ENCODE measurements around the gene KNCN. TPM values are rescaled to one million over a fixed set of nuclear protein-coding genes. Genes with fewer than 3 reads are reported as not detected.
A peak's percentile ranks its signal among the peaks of the same experiment; 100 is the strongest.

The KNCN gene
- total RNA-seq, 1 experiment from 2014 or later = not detected

- Mint-ChIP-seq H3K36me3 (no peaks in the 10 kb centered on the region), H3K4me1 (peaks cover 20% of the 10 kb centered on the region), H3K4me3 (peak overlapping the region; percentile 64), H3K9me3 (peaks cover 7% of the 10 kb centered on the region; the same call in 1 of the 2 replicates), H3K27ac (no peak overlapping the region), H3K27me3 (ENCODE audit: low read depth) (peaks cover 93% of the 10 kb centered on the region)
- DNase-seq (ENCODE audit: low spot score) (peak; percentile 48), ATAC-seq (peak; percentile 50)
- CTCF ChIA-PET = interaction anchor here (0.5 to 10.6 kb wide), 42 partner anchors 11 to 192 kb away, joined by 3 to 190 read pairs (median 5); partner anchors contain the start of genes ATPAF1, DMBX1, KNCN and MKNK1
- POLR2A ChIA-PET = interaction anchor here (1.1 kb wide), 1 partner anchor 14 kb away, joined by 5 read pairs; no protein-coding TSS in a partner anchor
- peak; percentile 67; the same call in 1 of the 2 replicates for TF ChIP-seq KAT7 (CRISPR knock-in tag; IDR thresholded peaks at IDR 0.05; ENCODE audit: borderline replicate concordance)
- no peak for TF ChIP-seq MAX (CRISPR knock-in tag; IDR thresholded peaks at IDR 0.05)
- peak; percentile 49; the same call in 1 of the 2 replicates for TF ChIP-seq NR2C2 (CRISPR knock-in tag; IDR thresholded peaks at IDR 0.05)
- TF ChIP-seq ESRRA (CRISPR knock-in tag; IDR thresholded peaks at IDR 0.05; ENCODE audit: borderline replicate concordance) = peak; percentile 24; the same call in 1 of the 2 replicates
- TF ChIP-seq CTCF (IDR thresholded peaks at IDR 0.05) = no peak
- no peak for TF ChIP-seq IRF2 (CRISPR knock-in tag; IDR thresholded peaks at IDR 0.05; ENCODE audit: borderline replicate concordance, low read depth)
- no peak for TF ChIP-seq JAZF1 (CRISPR knock-in tag; IDR thresholded peaks at IDR 0.05)
- peak; percentile 61; the same call in 1 of the 2 replicates for TF ChIP-seq FOXP1 (CRISPR knock-in tag; IDR thresholded peaks at IDR 0.05; ENCODE audit: borderline replicate concordance)
- peak; percentile 47; the same call in 1 of the 2 replicates for TF ChIP-seq E2F4 (CRISPR knock-in tag; IDR thresholded peaks at IDR 0.05; ENCODE audit: borderline replicate concordance, low read depth)
- peak; percentile 72; the same call in 1 of the 2 replicates for TF ChIP-seq CBFB (CRISPR knock-in tag; IDR thresholded peaks at IDR 0.05; ENCODE audit: low read depth)
- TF ChIP-seq TCF7 (CRISPR knock-in tag; IDR thresholded peaks at IDR 0.05; ENCODE audit: low read depth) = 0 out of 2 replicates have a peak, but pooled peaks have one; percentile 52
- peak; percentile 11; the same call in 1 of the 2 replicates for TF ChIP-seq ZNF121 (CRISPR knock-in tag; IDR thresholded peaks at IDR 0.05)
Measured at GRCh38 chr1:46533179-46533864, 18.1 kb downstream of the KNCN start.

GRCh38 chr1:46532498-46533178 lies 18.8 kb downstream of the KNCN start:
- POLR2A ChIA-PET = interaction anchor here (1.1 kb wide), 1 partner anchor 15 kb away, joined by 5 read pairs; no protein-coding TSS in a partner anchor

More at GRCh38 chr1:46532498-46533178, 18.8 kb downstream of the KNCN start:
- Mint-ChIP-seq H3K36me3 (no peaks in the 10 kb centered on the region), H3K27ac (no peak overlapping the region), H3K4me3 (peak overlapping the region; percentile 26; the same call in 1 of the 2 replicates), H3K27me3 (ENCODE audit: low read depth) (peaks cover 93% of the 10 kb centered on the region), H3K4me1 (peaks cover 25% of the 10 kb centered on the region), H3K9me3 (peaks cover 7% of the 10 kb centered on the region; the same call in 1 of the 2 replicates)
- CTCF ChIA-PET = interaction anchor here (0.5 to 10.6 kb wide), 43 partner anchors 10 to 193 kb away, joined by 3 to 190 read pairs (median 5); partner anchors contain the start of genes ATPAF1, DMBX1, KNCN and MKNK1
- ATAC-seq = peak; percentile 69
- DNase-seq (ENCODE audit: low spot score) = peak; percentile 81
- TF ChIP-seq NR1H2 (CRISPR knock-in tag; IDR thresholded peaks at IDR 0.05) (no peak), HMGXB4 (CRISPR knock-in tag; IDR thresholded peaks at IDR 0.05) (peak; percentile 83), CTCF (IDR thresholded peaks at IDR 0.05) (peak; percentile 56), ZNF219 (CRISPR knock-in tag; IDR thresholded peaks at IDR 0.05; ENCODE audit: borderline replicate concordance) (no peak)

Measured in WTC11 (cell line).